ENCODE measurements around the gene DIP2B.

DIP2B gene

GRCh38 chr12:50708631-50709030 is 203.8 kb downstream of the DIP2B start:
- no peaks in the 10 kb centered on the region for H3K9me3 Mint-ChIP-seq
- H3K27me3 Mint-ChIP-seq (ENCODE audit: low read depth): no peaks in the 10 kb centered on the region
- no peak overlapping the region for H3K27ac Mint-ChIP-seq
- no peak for DNase-seq (ENCODE audit: low spot score)
- H3K4me1 Mint-ChIP-seq (ENCODE audit: low read depth): no peaks in the 10 kb centered on the region
- H3K36me3 Mint-ChIP-seq (ENCODE audit: low read depth): peaks cover 39% of the 10 kb centered on the region
- no peak overlapping the region for H3K4me3 Mint-ChIP-seq

DNA sequence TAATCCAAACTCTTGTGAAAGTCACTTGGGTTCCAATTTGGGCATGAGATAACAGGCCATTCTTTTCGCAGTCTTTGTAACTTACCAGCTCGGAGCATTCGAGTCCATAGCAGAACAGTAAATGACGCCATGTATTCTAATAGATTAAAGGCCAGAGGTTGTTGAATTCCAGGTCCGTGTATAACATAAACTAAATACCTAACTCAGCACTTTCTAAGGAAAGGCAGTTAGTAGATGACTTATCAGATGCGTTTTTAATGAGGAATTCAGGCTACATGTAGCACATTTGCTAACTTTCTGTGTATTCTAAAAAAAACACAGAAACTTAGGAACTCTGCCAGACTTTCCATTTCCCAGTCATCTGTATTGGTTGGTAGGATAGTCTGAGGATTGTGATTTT is 206.3 kb downstream of the DIP2B start:
- H3K4me3 Mint-ChIP-seq: no peak overlapping the region
- no peak for DNase-seq (ENCODE audit: low spot score)
- H3K4me1 Mint-ChIP-seq (ENCODE audit: low read depth): no peaks in the 10 kb centered on the region
- no peak overlapping the region for H3K27ac Mint-ChIP-seq
- no peaks in the 10 kb centered on the region for H3K9me3 Mint-ChIP-seq
- H3K27me3 Mint-ChIP-seq (ENCODE audit: low read depth): no peaks in the 10 kb centered on the region
- H3K36me3 Mint-ChIP-seq (ENCODE audit: low read depth): peaks cover 32% of the 10 kb centered on the region

DNA sequence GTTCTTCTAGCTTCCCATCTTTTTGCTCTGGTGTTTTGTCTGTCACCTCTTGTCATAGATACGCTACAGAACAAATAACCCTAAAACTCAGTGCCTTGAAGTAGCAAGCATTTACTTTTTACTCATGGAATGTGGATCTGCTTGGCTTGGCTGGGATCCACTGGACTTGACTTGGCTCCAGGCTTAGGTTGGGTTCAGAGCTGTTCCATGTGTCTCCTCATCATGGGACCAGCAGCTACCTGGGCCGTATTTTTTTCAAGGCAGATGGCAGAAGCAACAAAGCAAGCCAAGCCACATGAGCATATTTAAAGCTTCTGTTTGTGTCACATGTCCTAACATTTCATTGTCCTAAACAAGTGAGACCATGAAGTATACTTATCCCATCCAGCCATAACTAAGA is 210.4 kb downstream of the DIP2B start:
- Mint-ChIP-seq H3K36me3 (ENCODE audit: low read depth) (peaks cover 28% of the 10 kb centered on the region), H3K4me3 (no peak overlapping the region), H3K27me3 (ENCODE audit: low read depth) (no peaks in the 10 kb centered on the region), H3K27ac (no peak overlapping the region), H3K4me1 (ENCODE audit: low read depth) (no peaks in the 10 kb centered on the region), H3K9me3 (no peaks in the 10 kb centered on the region)
- no peak for DNase-seq (ENCODE audit: low spot score)

- no peaks in the 10 kb centered on the region for H3K27me3 Mint-ChIP-seq (ENCODE audit: low read depth)
- H3K4me3 Mint-ChIP-seq: no peak overlapping the region
- peaks cover 3% of the 10 kb centered on the region for H3K4me1 Mint-ChIP-seq (ENCODE audit: low read depth)
- H3K36me3 Mint-ChIP-seq (ENCODE audit: low read depth): peaks cover 33% of the 10 kb centered on the region
- no peak for DNase-seq (ENCODE audit: low spot score)
- H3K27ac Mint-ChIP-seq: no peak overlapping the region
- H3K9me3 Mint-ChIP-seq: no peaks in the 10 kb centered on the region
Observed at GRCh38 chr12:50718760-50719159, 214.0 kb downstream of the DIP2B start.

DNA sequence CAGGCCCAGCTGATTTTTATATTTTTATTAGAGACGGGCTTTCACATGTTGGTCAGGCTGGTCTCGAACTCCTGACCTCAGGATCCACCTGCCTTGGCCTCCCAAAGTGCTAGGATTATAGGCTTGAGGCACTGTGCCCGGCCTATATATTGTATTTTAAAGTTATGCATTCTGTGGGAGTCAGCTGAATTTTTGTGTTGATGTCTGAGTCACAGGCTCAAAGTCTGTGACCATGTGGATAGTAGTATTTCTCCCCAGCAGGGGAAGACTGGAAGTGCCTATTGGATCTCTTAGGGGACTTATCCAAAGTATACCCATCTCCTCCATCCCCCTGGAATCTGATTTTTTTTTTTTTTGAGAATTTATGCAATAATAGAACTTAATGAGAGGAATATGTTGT is 215.3 kb downstream of the DIP2B start:
- no peaks in the 10 kb centered on the region for H3K9me3 Mint-ChIP-seq
- peaks cover 3% of the 10 kb centered on the region for H3K4me1 Mint-ChIP-seq (ENCODE audit: low read depth)
- H3K4me3 Mint-ChIP-seq: no peak overlapping the region
- no peak overlapping the region for H3K27ac Mint-ChIP-seq
- peaks cover 41% of the 10 kb centered on the region for H3K36me3 Mint-ChIP-seq (ENCODE audit: low read depth)
- DNase-seq (ENCODE audit: low spot score): no peak
- no peaks in the 10 kb centered on the region for H3K27me3 Mint-ChIP-seq (ENCODE audit: low read depth)

DNA sequence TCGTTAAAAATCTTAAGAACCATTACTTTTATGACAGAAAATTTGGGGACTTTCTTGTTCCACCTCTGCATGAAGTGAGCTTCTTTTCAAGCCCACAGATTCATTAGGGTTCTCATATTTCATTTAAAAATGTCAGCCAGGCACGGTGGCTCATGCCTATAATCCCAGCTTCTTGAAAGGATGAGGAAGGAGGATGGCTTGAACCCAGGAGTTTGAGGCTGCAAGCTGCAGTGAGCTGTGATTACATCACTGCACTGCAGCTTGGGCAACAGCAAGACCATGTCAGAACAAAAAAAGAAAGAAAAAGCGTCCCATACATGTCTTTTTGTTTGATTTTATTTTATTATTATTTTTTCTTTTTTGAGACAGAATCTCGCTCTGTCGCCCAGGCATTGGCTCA is 215.7 kb downstream of the DIP2B start:
- peaks cover 42% of the 10 kb centered on the region for H3K36me3 Mint-ChIP-seq (ENCODE audit: low read depth)
- H3K4me3 Mint-ChIP-seq: no peak overlapping the region
- H3K4me1 Mint-ChIP-seq (ENCODE audit: low read depth): peaks cover 3% of the 10 kb centered on the region
- H3K27me3 Mint-ChIP-seq (ENCODE audit: low read depth): no peaks in the 10 kb centered on the region
- H3K9me3 Mint-ChIP-seq: no peaks in the 10 kb centered on the region
- no peak for DNase-seq (ENCODE audit: low spot score)
- no peak overlapping the region for H3K27ac Mint-ChIP-seq

GRCh38 chr12:50723865-50724264 is 219.1 kb downstream of the DIP2B start:
- Mint-ChIP-seq H3K4me1 (ENCODE audit: low read depth) (peaks cover 3% of the 10 kb centered on the region), H3K27ac (no peak overlapping the region), H3K4me3 (no peak overlapping the region), H3K9me3 (no peaks in the 10 kb centered on the region), H3K27me3 (ENCODE audit: low read depth) (no peaks in the 10 kb centered on the region), H3K36me3 (ENCODE audit: low read depth) (peaks cover 44% of the 10 kb centered on the region)
- no peak for DNase-seq (ENCODE audit: low spot score)

- Mint-ChIP-seq H3K4me1 (ENCODE audit: low read depth) (peaks cover 3% of the 10 kb centered on the region), H3K27me3 (ENCODE audit: low read depth) (no peaks in the 10 kb centered on the region), H3K36me3 (ENCODE audit: low read depth) (peaks cover 49% of the 10 kb centered on the region), H3K4me3 (no peak overlapping the region), H3K27ac (no peak overlapping the region), H3K9me3 (no peaks in the 10 kb centered on the region)
- no peak for DNase-seq (ENCODE audit: low spot score)
Observed at GRCh38 chr12:50725011-50725942, 220.5 kb downstream of the DIP2B start.

DNA sequence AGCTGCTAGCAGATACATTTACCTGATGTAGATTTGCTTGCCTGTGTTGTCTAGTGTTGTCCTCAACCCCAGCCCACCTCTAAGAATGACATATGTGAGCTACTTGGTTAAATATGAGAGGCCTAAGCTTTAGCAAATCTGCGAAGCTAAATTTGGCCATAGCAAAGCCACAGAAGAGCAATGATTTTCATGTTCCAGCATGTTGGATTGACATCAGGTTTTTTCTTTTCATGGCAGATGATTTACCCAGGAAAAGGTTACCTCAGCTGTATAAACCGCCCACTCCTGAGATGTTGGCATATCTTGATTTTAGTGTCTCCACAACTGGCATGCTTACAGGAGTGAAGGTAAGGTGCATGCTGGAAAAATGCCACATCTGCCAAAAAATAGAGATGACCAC is 222.7 kb downstream of the DIP2B start:
- Mint-ChIP-seq H3K4me3 (no peak overlapping the region), H3K9me3 (no peaks in the 10 kb centered on the region), H3K36me3 (ENCODE audit: low read depth) (peaks cover 52% of the 10 kb centered on the region), H3K4me1 (ENCODE audit: low read depth) (peaks cover 3% of the 10 kb centered on the region), H3K27me3 (ENCODE audit: low read depth) (no peaks in the 10 kb centered on the region), H3K27ac (no peak overlapping the region)
- no peak for DNase-seq (ENCODE audit: low spot score)

DNA sequence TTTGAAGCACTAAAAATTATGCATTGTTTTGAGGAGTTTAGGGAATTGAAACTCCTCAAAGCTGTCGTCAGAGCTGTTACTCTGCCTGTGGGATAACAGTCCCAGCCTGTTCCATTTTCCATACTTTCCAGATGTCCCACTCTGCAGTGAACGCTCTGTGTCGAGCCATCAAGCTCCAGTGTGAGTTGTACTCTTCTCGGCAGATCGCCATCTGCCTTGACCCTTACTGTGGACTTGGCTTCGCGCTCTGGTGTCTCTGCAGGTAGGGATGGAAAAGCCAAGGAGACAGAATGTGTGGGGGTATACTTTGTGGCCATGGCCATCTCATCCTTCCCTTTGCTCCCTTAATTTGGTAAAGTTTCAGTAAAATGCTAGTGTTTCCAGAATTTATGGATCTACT is 223.6 kb downstream of the DIP2B start:
- no peak overlapping the region for H3K27ac Mint-ChIP-seq

GRCh38 chr12:50728841-50729240 is 224.1 kb downstream of the DIP2B start:
- no peaks in the 10 kb centered on the region for H3K4me1 Mint-ChIP-seq (ENCODE audit: low read depth)
- H3K9me3 Mint-ChIP-seq: no peaks in the 10 kb centered on the region
- no peak for DNase-seq (ENCODE audit: low spot score)
- no peaks in the 10 kb centered on the region for H3K27me3 Mint-ChIP-seq (ENCODE audit: low read depth)
- H3K4me3 Mint-ChIP-seq: no peak overlapping the region
- H3K36me3 Mint-ChIP-seq (ENCODE audit: low read depth): peaks cover 50% of the 10 kb centered on the region
- H3K27ac Mint-ChIP-seq: no peak overlapping the region

More for the DNA sequence above, 223.6 kb downstream of the DIP2B start:
- no peak for DNase-seq (ENCODE audit: low spot score)
- no peaks in the 10 kb centered on the region for H3K9me3 Mint-ChIP-seq
- peaks cover 53% of the 10 kb centered on the region for H3K36me3 Mint-ChIP-seq (ENCODE audit: low read depth)
- H3K27me3 Mint-ChIP-seq (ENCODE audit: low read depth): no peaks in the 10 kb centered on the region
- no peaks in the 10 kb centered on the region for H3K4me1 Mint-ChIP-seq (ENCODE audit: low read depth)
- no peak overlapping the region for H3K4me3 Mint-ChIP-seq

- Mint-ChIP-seq H3K4me3 (no peak overlapping the region), H3K27ac (no peak overlapping the region), H3K4me1 (ENCODE audit: low read depth) (no peaks in the 10 kb centered on the region), H3K9me3 (no peaks in the 10 kb centered on the region), H3K36me3 (ENCODE audit: low read depth) (peaks cover 43% of the 10 kb centered on the region), H3K27me3 (ENCODE audit: low read depth) (no peaks in the 10 kb centered on the region)
- no peak for DNase-seq (ENCODE audit: low spot score)
Observed at GRCh38 chr12:50732591-50732990, 227.8 kb downstream of the DIP2B start.

GRCh38 chr12:50733706-50734105 is 228.9 kb downstream of the DIP2B start:
- H3K27ac Mint-ChIP-seq: no peak overlapping the region
- no peak for DNase-seq (ENCODE audit: low spot score)
- H3K4me3 Mint-ChIP-seq: no peak overlapping the region
- H3K27me3 Mint-ChIP-seq (ENCODE audit: low read depth): no peaks in the 10 kb centered on the region
- peaks cover 40% of the 10 kb centered on the region for H3K36me3 Mint-ChIP-seq (ENCODE audit: low read depth)
- no peaks in the 10 kb centered on the region for H3K4me1 Mint-ChIP-seq (ENCODE audit: low read depth)
- H3K9me3 Mint-ChIP-seq: no peaks in the 10 kb centered on the region

GRCh38 chr12:50734409-50735263 is 229.9 kb downstream of the DIP2B start:
- no peak for DNase-seq (ENCODE audit: low spot score)
- no peaks in the 10 kb centered on the region for H3K27me3 Mint-ChIP-seq (ENCODE audit: low read depth)
- no peak overlapping the region for H3K4me3 Mint-ChIP-seq
- H3K4me1 Mint-ChIP-seq (ENCODE audit: low read depth): no peaks in the 10 kb centered on the region
- H3K9me3 Mint-ChIP-seq: no peaks in the 10 kb centered on the region
- H3K36me3 Mint-ChIP-seq (ENCODE audit: low read depth): peaks cover 41% of the 10 kb centered on the region
- H3K27ac Mint-ChIP-seq: no peak overlapping the region

Measured in T-helper 2 cell treated with Interferon-gamma antibody and Interleukin-4, amounts not matched to agents 5 μg/mL and 100 μg/mL, for 36 hours (primary cell).